Measurements from ENCODE around the gene KLC1. TPM values are rescaled to one million over a fixed set of nuclear protein-coding genes. Genes with fewer than 3 reads are reported as not detected.

The KLC1 gene
- total RNA-seq, 1 donor from 2014 or later: 238 TPM

- DNase-seq (ENCODE audit: low read depth): no peak
Observed at GRCh38 chr14:103703433-103704385, 74.7 kb downstream of the KLC1 start.

GRCh38 chr14:103704708-103705107 is 75.7 kb downstream of the KLC1 start:
- DNase-seq (ENCODE audit: low read depth) (no peak), FAIRE-seq (no peak)
- no peak overlapping the region for H3K27ac Mint-ChIP-seq (ENCODE audit: unreplicated experiment)
- peaks cover 6% of the 10 kb centered on the region for H3K4me1 ChIP-seq (ENCODE audit: insufficient read depth, low read length)
- H4K20me1 ChIP-seq (ENCODE audit: insufficient read depth, low read length): peaks cover 56% of the 10 kb centered on the region
- no peak overlapping the region for H3K4me3 Mint-ChIP-seq (ENCODE audit: unreplicated experiment)
- H3K79me2 ChIP-seq (ENCODE audit: insufficient read depth, low read length): peaks cover 7% of the 10 kb centered on the region
- H3K27me3 ChIP-seq (ENCODE audit: insufficient read depth, low read length): no peaks in the 10 kb centered on the region
- no peaks in the 10 kb centered on the region for H3K27me3 Mint-ChIP-seq (ENCODE audit: low read depth, unreplicated experiment)
- no peak overlapping the region for H2AFZ ChIP-seq (ENCODE audit: low read depth, low read length)
- no peaks in the 10 kb centered on the region for H3K9me3 Mint-ChIP-seq (ENCODE audit: unreplicated experiment)
- no peaks in the 10 kb centered on the region for H3K9me3 ChIP-seq (ENCODE audit: insufficient read depth, low read depth, low read length)
- no peak overlapping the region for H3K4me3 ChIP-seq (ENCODE audit: insufficient read depth, low read depth, low read length)
- TF ChIP-seq CTCF (IDR thresholded peaks at IDR 0.05; ENCODE audit: insufficient read depth, low read depth, low read length) (no peak), EZH2 (IDR thresholded peaks at IDR 0.05; ENCODE audit: insufficient read depth, low read length) (no peak)
- H3K27ac ChIP-seq (ENCODE audit: low read depth, low read length): no peak overlapping the region
- H3K36me3 ChIP-seq (ENCODE audit: insufficient read depth, low read length): peaks cover 7% of the 10 kb centered on the region
- no peak overlapping the region for H3K9ac ChIP-seq (ENCODE audit: low read length)
- H3K36me3 Mint-ChIP-seq (ENCODE audit: low read depth, unreplicated experiment): peaks cover 3% of the 10 kb centered on the region
- no peaks in the 10 kb centered on the region for H3K4me1 Mint-ChIP-seq (ENCODE audit: low read depth, unreplicated experiment)
- no peak overlapping the region for H3K4me2 ChIP-seq (ENCODE audit: low read length)

More at GRCh38 chr14:103703433-103704385, 74.7 kb downstream of the KLC1 start:
- Histone ChIP-seq H3K27ac (ENCODE audit: low read depth, low read length) (no peak overlapping the region), H4K20me1 (ENCODE audit: insufficient read depth, low read length) (peaks cover 61% of the 10 kb centered on the region), H3K79me2 (ENCODE audit: insufficient read depth, low read length) (peaks cover 15% of the 10 kb centered on the region), H3K4me2 (ENCODE audit: low read length) (no peak overlapping the region), H3K9me3 (ENCODE audit: insufficient read depth, low read depth, low read length) (no peaks in the 10 kb centered on the region), H3K4me3 (ENCODE audit: insufficient read depth, low read depth, low read length) (no peak overlapping the region), H3K4me1 (ENCODE audit: insufficient read depth, low read length) (peaks cover 6% of the 10 kb centered on the region), H3K27me3 (ENCODE audit: insufficient read depth, low read length) (no peaks in the 10 kb centered on the region), H3K36me3 (ENCODE audit: insufficient read depth, low read length) (peaks cover 7% of the 10 kb centered on the region), H2AFZ (ENCODE audit: low read depth, low read length) (no peak overlapping the region), H3K9ac (ENCODE audit: low read length) (no peak overlapping the region)
- TF ChIP-seq EZH2 (IDR thresholded peaks at IDR 0.05; ENCODE audit: insufficient read depth, low read length): no peak
- no peak for TF ChIP-seq CTCF (IDR thresholded peaks at IDR 0.05; ENCODE audit: insufficient read depth, low read depth, low read length)
- H3K4me3 Mint-ChIP-seq (ENCODE audit: unreplicated experiment): no peak overlapping the region
- H3K27me3 Mint-ChIP-seq (ENCODE audit: low read depth, unreplicated experiment): no peaks in the 10 kb centered on the region
- H3K27ac Mint-ChIP-seq (ENCODE audit: unreplicated experiment): peak overlapping the region; percentile 87
- H3K9me3 Mint-ChIP-seq (ENCODE audit: unreplicated experiment): no peaks in the 10 kb centered on the region
- H3K4me1 Mint-ChIP-seq (ENCODE audit: low read depth, unreplicated experiment): no peaks in the 10 kb centered on the region
- H3K36me3 Mint-ChIP-seq (ENCODE audit: low read depth, unreplicated experiment): peaks cover 3% of the 10 kb centered on the region
- FAIRE-seq: no peak

- Histone ChIP-seq H3K27ac (ENCODE audit: low read depth, low read length) (no peak overlapping the region), H2AFZ (ENCODE audit: low read depth, low read length) (no peak overlapping the region), H3K27me3 (ENCODE audit: insufficient read depth, low read length) (no peaks in the 10 kb centered on the region), H3K9ac (ENCODE audit: low read length) (no peak overlapping the region), H3K4me2 (ENCODE audit: low read length) (no peak overlapping the region), H3K9me3 (ENCODE audit: insufficient read depth, low read depth, low read length) (no peaks in the 10 kb centered on the region), H3K4me1 (ENCODE audit: insufficient read depth, low read length) (peaks cover 6% of the 10 kb centered on the region), H3K36me3 (ENCODE audit: insufficient read depth, low read length) (peaks cover 7% of the 10 kb centered on the region), H4K20me1 (ENCODE audit: insufficient read depth, low read length) (peaks cover 52% of the 10 kb centered on the region), H3K4me3 (ENCODE audit: insufficient read depth, low read depth, low read length) (no peak overlapping the region), H3K79me2 (ENCODE audit: insufficient read depth, low read length) (peaks cover 3% of the 10 kb centered on the region)
- no peaks in the 10 kb centered on the region for H3K9me3 Mint-ChIP-seq (ENCODE audit: unreplicated experiment)
- H3K36me3 Mint-ChIP-seq (ENCODE audit: low read depth, unreplicated experiment): peaks cover 3% of the 10 kb centered on the region
- DNase-seq (ENCODE audit: low read depth): no peak
- H3K4me3 Mint-ChIP-seq (ENCODE audit: unreplicated experiment): no peak overlapping the region
- peak overlapping the region; percentile 58 for H3K27ac Mint-ChIP-seq (ENCODE audit: unreplicated experiment)
- no peak for FAIRE-seq
- H3K27me3 Mint-ChIP-seq (ENCODE audit: low read depth, unreplicated experiment): no peaks in the 10 kb centered on the region
- no peak for TF ChIP-seq CTCF (IDR thresholded peaks at IDR 0.05; ENCODE audit: insufficient read depth, low read depth, low read length)
- TF ChIP-seq EZH2 (IDR thresholded peaks at IDR 0.05; ENCODE audit: insufficient read depth, low read length): no peak
- H3K4me1 Mint-ChIP-seq (ENCODE audit: low read depth, unreplicated experiment): no peaks in the 10 kb centered on the region
Observed at GRCh38 chr14:103705118-103705503, 76.1 kb downstream of the KLC1 start.
